Kidney epithelial cell (primary cell): ENCODE data around the gene KIAA1755. TPM values are rescaled to one million over a fixed set of nuclear protein-coding genes. Genes with fewer than 3 reads are reported as not detected.
"Not testable (repeated sequence)": the region's sequence is repeated elsewhere in the genome, so short reads cannot be mapped to it uniquely, and the experiment has no call there.

ENCODE experiments used
- DNase-seq: peaks from one replicate; pipeline ENCODE4 v3.0.0-alpha.2; 2010; ENCODE audit warnings: low read depth
- H3K27me3 ChIP-seq: 2 replicates; pipeline ENCODE4 v1.6.0; 2011; ENCODE audit warnings: low read length; ENCODE audit not compliant: control insufficient read depth, insufficient read depth
- H3K36me3 ChIP-seq: 2 replicates; pipeline ENCODE4 v1.5.1; 2011; ENCODE audit warnings: low read length; ENCODE audit not compliant: control insufficient read depth, insufficient read depth
- H3K4me3 ChIP-seq: 2 replicates; pipeline ENCODE4 v1.5.1; 2011; ENCODE audit warnings: low read depth, mild to moderate bottlenecking, control low read depth, low read length
- CTCF ChIP-seq: IDR thresholded peaks from 2 replicates; pipeline ENCODE4 v1.5.1; 2011; ENCODE audit warnings: mild to moderate bottlenecking, moderate library complexity, low read length, control low read depth, inconsistent platforms; ENCODE audit not compliant: insufficient read depth, poor library complexity, severe bottlenecking
- total RNA-seq: library from RNA; depleted of rRNA; stranded (reverse); fragments of >200 nt; gene quantifications from 2 replicates; pipeline ENCODE4 v1.2.3, GENCODE V29; 2015

KIAA1755 gene
- total RNA-seq, 1 donor from 2014 or later, result 1.4 TPM

GRCh38 chr20:38283236-38283635 is 22.7 kb upstream of the KIAA1755 start:
- no peak for TF ChIP-seq CTCF
- DNase-seq, result no peak
- Histone ChIP-seq H3K4me3 (no peak overlapping the region), H3K27me3 (no peaks in the 10 kb centered on the region), H3K36me3 (no peaks in the 10 kb centered on the region)

GRCh38 chr20:38281176-38281915 is 20.8 kb upstream of the KIAA1755 start:
- not testable (repeated sequence) for H3K36me3 ChIP-seq, DNase-seq, H3K4me3 ChIP-seq, H3K27me3 ChIP-seq

- Histone ChIP-seq H3K36me3 (no peaks in the 10 kb centered on the region), H3K27me3 (no peaks in the 10 kb centered on the region), H3K4me3 (no peak overlapping the region)
- no peak for TF ChIP-seq CTCF
- DNase-seq, result no peak
Measured at GRCh38 chr20:38278763-38279162, 18.2 kb upstream of the KIAA1755 start.

GRCh38 chr20:38278131-38278530 is 17.6 kb upstream of the KIAA1755 start:
- no peak for DNase-seq
- Histone ChIP-seq H3K36me3 (no peaks in the 10 kb centered on the region), H3K27me3 (no peaks in the 10 kb centered on the region), H3K4me3 (no peak overlapping the region)
- TF ChIP-seq CTCF, result no peak

GRCh38 chr20:38277691-38278090 is 17.2 kb upstream of the KIAA1755 start:
- no peak for DNase-seq
- H3K4me3 ChIP-seq, result no peak overlapping the region
- no peak for TF ChIP-seq CTCF
- no peaks in the 10 kb centered on the region for H3K27me3 ChIP-seq
- H3K36me3 ChIP-seq, result no peaks in the 10 kb centered on the region

- Histone ChIP-seq H3K27me3 (no peaks in the 10 kb centered on the region), H3K36me3 (no peaks in the 10 kb centered on the region), H3K4me3 (no peak overlapping the region)
- no peak for TF ChIP-seq CTCF
- no peak for DNase-seq
Measured at GRCh38 chr20:38277285-38277684, 16.8 kb upstream of the KIAA1755 start.
